ENCODE data around the gene PRRT2.
"Not testable (repeated sequence)": the region's sequence is repeated elsewhere in the genome, so short reads cannot be mapped to it uniquely, and the experiment has no call there.

PRRT2 gene

DNA sequence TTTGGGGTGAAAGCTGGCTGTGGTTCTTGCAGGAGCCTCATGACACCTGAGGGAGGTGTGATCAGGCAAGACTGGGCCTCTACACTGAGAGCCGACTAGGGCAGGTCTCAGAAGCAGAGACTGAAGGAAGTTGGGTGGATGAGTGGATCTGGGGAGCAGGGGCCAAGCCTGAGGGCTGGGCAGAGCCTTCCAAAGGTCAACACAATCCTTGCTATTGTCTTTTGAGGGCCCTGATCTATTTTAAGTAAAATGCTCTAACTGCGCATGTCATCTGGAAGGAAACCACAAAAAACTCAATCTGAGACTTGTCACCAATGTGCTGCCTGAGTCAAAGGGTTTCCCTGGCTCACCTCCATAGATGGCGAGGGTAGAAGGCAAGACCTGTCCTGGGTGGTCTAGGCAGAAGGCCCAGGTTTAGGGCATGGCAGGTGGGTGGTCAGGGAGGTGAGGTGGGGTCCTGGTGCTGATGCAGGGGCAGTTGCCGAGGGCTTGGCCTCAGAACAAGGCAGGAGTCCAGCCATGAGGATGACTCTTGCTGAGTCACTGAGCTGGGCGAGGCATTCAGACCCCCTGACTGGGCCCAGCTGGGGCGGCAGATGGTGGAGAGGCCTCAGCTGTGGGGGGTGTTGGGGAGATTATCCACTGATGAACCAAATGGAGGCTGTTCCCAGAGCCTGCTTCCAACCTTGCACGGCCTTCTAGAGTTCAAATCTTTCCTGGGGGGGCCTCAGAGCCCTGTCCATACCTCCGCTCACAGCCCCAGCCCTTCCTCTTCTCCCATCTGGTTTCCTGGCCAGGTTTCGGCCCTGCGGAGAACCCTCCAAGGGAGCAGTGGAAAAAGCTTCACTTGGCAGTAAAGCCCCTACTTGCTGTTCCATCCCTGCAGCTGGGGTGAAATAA lies 13.4 kb downstream of the PRRT2 start:
- in situ Hi-C loops (cut with HindIII; ENCODE audit: low sequenced_read_pairs): no loop called here
- DNase-seq (ENCODE audit: low read depth, low spot score): peak; percentile 92

GRCh38 chr16:29826342-29826695 lies 14.3 kb downstream of the PRRT2 start:
- TF ChIP-seq CTCF (IDR thresholded peaks at IDR 0.05; ENCODE audit: low read depth, low read length): no peak
- H3K4me3 ChIP-seq (ENCODE audit: low read depth, low read length): no peak overlapping the region
- in situ Hi-C loops (cut with HindIII; ENCODE audit: low sequenced_read_pairs): no loop called here
- DNase-seq (ENCODE audit: low read depth, low spot score): no peak

More for the DNA sequence above, 13.4 kb downstream of the PRRT2 start:
- no peak for TF ChIP-seq CTCF (IDR thresholded peaks at IDR 0.05; ENCODE audit: low read depth, low read length)
- H3K4me3 ChIP-seq (ENCODE audit: low read depth, low read length): no peak overlapping the region

DNA sequence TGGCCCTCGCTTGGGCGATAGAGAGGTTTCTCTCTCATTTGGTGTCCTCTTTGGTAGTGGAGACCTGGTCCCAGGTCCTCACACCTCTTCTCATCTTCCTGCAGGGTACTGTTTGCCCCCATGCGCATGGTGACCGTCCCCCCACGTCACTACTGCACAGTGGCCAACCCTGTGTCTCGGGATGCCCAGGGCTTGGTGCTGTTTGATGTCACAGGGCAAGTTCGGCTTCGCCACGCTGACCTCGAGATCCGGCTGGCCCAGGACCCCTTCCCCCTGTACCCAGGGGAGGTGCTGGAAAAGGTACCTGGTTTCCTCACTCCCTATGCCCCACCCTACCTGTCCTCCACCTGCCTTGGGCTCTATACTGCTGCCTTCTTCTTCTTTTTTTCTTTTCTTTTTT lies 18.8 kb downstream of the PRRT2 start:
- in situ Hi-C loops (cut with HindIII; ENCODE audit: low sequenced_read_pairs): no loop called here
- DNase-seq (ENCODE audit: low read depth, low spot score): no peak
- H3K4me3 ChIP-seq (ENCODE audit: low read depth, low read length): no peak overlapping the region
- TF ChIP-seq CTCF (IDR thresholded peaks at IDR 0.05; ENCODE audit: low read depth, low read length): no peak

DNA sequence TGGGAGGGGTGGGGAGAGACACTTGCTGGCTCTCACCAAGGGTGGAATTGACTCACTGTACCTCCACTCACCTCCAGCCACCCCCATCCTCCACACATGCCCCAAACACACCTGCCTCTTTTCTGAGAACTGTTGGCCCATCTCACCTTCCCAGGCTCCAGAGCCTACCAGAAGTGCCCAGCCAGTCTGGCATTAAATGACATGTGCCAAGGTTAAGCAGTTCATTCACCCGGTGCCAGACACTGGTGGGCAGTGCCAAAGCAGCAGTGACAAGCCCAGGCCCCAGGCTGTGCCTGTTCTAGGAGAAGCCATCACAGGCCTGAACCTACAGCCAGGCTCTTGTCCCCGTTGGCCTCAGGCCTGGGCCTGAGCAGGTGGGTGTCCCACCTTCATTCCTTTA lies 19.5 kb downstream of the PRRT2 start:
- DNase-seq (ENCODE audit: low read depth, low spot score): no peak

DNA sequence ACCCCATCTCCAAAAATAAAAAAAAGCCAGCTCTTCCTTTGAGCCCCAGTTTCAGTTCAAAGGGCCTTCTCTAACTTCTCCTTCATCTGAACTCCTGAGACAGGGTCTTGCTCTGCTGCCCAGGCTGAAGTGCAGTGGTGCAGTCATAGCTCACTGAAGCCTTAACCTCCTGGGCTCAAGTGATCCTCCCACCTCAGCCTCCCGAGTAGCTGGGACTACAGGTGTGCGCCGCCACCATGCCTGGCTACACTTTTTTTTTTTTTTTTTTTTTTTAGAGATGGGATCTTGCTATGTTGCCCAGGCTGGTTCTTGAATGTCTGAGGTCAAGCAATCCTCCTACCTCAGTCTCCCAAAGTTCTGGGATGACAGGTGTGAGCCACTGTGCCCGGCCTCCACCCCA lies 21.2 kb downstream of the PRRT2 start:
- H3K4me3 ChIP-seq (ENCODE audit: low read depth, low read length); in situ Hi-C loops (cut with HindIII; ENCODE audit: low sequenced_read_pairs); DNase-seq (ENCODE audit: low read depth, low spot score): not testable (repeated sequence)

More for the DNA sequence above, 19.5 kb downstream of the PRRT2 start:
- H3K4me3 ChIP-seq (ENCODE audit: low read depth, low read length): no peak overlapping the region
- in situ Hi-C loops (cut with HindIII; ENCODE audit: low sequenced_read_pairs): no loop called here
- no peak for TF ChIP-seq CTCF (IDR thresholded peaks at IDR 0.05; ENCODE audit: low read depth, low read length)

- DNase-seq (ENCODE audit: low read depth, low spot score): no peak
- in situ Hi-C loops (cut with HindIII; ENCODE audit: low sequenced_read_pairs): no loop called here
- no peak for TF ChIP-seq CTCF (IDR thresholded peaks at IDR 0.05; ENCODE audit: low read depth, low read length)
- H3K4me3 ChIP-seq (ENCODE audit: low read depth, low read length): no peak overlapping the region
Measured at GRCh38 chr16:29834079-29834478, 22.1 kb downstream of the PRRT2 start.

GRCh38 chr16:29835926-29836325 lies 23.9 kb downstream of the PRRT2 start:
- no peak for DNase-seq (ENCODE audit: low read depth, low spot score)
- no peak for TF ChIP-seq CTCF (IDR thresholded peaks at IDR 0.05; ENCODE audit: low read depth, low read length)
- in situ Hi-C loops (cut with HindIII; ENCODE audit: low sequenced_read_pairs): no loop called here
- H3K4me3 ChIP-seq (ENCODE audit: low read depth, low read length): no peak overlapping the region

All from astrocyte of the spinal cord (primary cell).